Neural cell (in vitro differentiated cells): Measurements from ENCODE around the gene CREBBP. TPM values are rescaled to one million over a fixed set of nuclear protein-coding genes. Genes with fewer than 3 reads are reported as not detected.

Experiments used
- H2AFZ ChIP-seq: fragments of 200-600, 300-800 bp; sonication (generic), shearing (Covaris generic); 2 replicates; pipeline ENCODE4 v1.6.0; 2014; ENCODE audit warnings: low read depth, mild to moderate bottlenecking, antibody characterized with exemption, low read length, moderate library complexity
- H3F3A ChIP-seq: fragments of 200-600 bp; shearing (Covaris generic); 2 replicates; pipeline ENCODE4 v1.6.1; 2016; ENCODE audit warnings: mild to moderate bottlenecking, moderate library complexity, mixed read lengths, antibody characterized with exemption, low read length; ENCODE audit not compliant: insufficient read depth, poor library complexity, severe bottlenecking
- H3K27ac ChIP-seq: fragments of 200-600, 300-800 bp; sonication (generic), shearing (Covaris generic); 2 replicates; pipeline ENCODE4 v1.5.1; 2014; ENCODE audit warnings: mild to moderate bottlenecking, low read length, moderate library complexity
- H3K27me3 ChIP-seq: fragments of 300-800, 200-600 bp; sonication (generic), shearing (Covaris generic); 2 replicates; pipeline ENCODE4 v1.6.0; 2014; ENCODE audit warnings: mild to moderate bottlenecking, low read depth, low read length, moderate library complexity; ENCODE audit not compliant: insufficient read depth
- H3K36me3 ChIP-seq: fragments of 300-800, 200-600 bp; sonication (generic), shearing (Covaris generic); 2 replicates; pipeline ENCODE4 v1.5.1; 2014; ENCODE audit warnings: mild to moderate bottlenecking, antibody characterized with exemption, low read length, moderate library complexity; ENCODE audit not compliant: insufficient read depth
- H3K4me2 ChIP-seq: fragments of 300-800, 200-600 bp; sonication (generic), shearing (Covaris generic); 2 replicates; pipeline ENCODE4 v1.6.0; 2014; ENCODE audit warnings: mild to moderate bottlenecking, low read length
- H3K4me3 ChIP-seq: fragments of 300-800, 200-600 bp; sonication (generic), shearing (Covaris generic); 2 replicates; pipeline ENCODE4 v1.5.1; 2014; ENCODE audit warnings: mild to moderate bottlenecking, low read length, moderate library complexity
- H3K79me2 ChIP-seq: fragments of 200-600 bp; shearing (Covaris generic); replicated peaks from 2 replicates; pipeline ENCODE4 v1.6.0; 2014; ENCODE audit warnings: mild to moderate bottlenecking, low read length, moderate library complexity; ENCODE audit not compliant: insufficient read depth
- H3K9ac ChIP-seq: fragments of 300-800, 200-600 bp; sonication (generic), shearing (Covaris generic); 2 replicates; pipeline ENCODE4 v1.6.1; 2016; ENCODE audit warnings: mild to moderate bottlenecking, low read length, mixed read lengths
- H3K9me2 ChIP-seq: fragments of 200-600 bp; shearing (Covaris generic); 2 replicates; pipeline ENCODE4 v1.6.1; 2016; ENCODE audit warnings: mild to moderate bottlenecking, low read length, mixed read lengths; ENCODE audit not compliant: insufficient read depth
- H3K9me3 ChIP-seq: fragments of 200-600, 300-800 bp; sonication (generic), shearing (Covaris generic); 2 replicates; pipeline ENCODE4 v1.6.1; 2016; ENCODE audit warnings: mild to moderate bottlenecking, mixed run types, low read length, moderate library complexity, mixed read lengths
- H4K20me1 ChIP-seq: fragments of 200-600 bp; shearing (Covaris generic); 2 replicates; pipeline ENCODE4 v1.6.1; 2016; ENCODE audit warnings: mild to moderate bottlenecking, mixed run types; ENCODE audit not compliant: insufficient read depth
- EP300 ChIP-seq: fragments of 450-650 bp; conservative IDR thresholded peaks from 2 replicates; pipeline ENCODE4 v1.6.1; 2014; ENCODE audit warnings: antibody characterized with exemption, mild to moderate bottlenecking, moderate library complexity; ENCODE audit not compliant: poor library complexity, severe bottlenecking
- EZH2 ChIP-seq: fragments of 200-600, 300-800 bp; shearing (Covaris generic), sonication (generic); IDR thresholded peaks from 2 replicates; pipeline ENCODE4 v1.6.1; 2014; ENCODE audit warnings: antibody characterized with exemption, low read length, borderline replicate concordance, mild to moderate bottlenecking; ENCODE audit not compliant: insufficient read depth, poor library complexity, severe bottlenecking
- MXI1 ChIP-seq: fragments of 450-650 bp; conservative IDR thresholded peaks from 2 replicates; pipeline ENCODE4 v1.6.1; 2014; ENCODE audit warnings: antibody characterized with exemption, mild to moderate bottlenecking; ENCODE audit not compliant: poor library complexity, severe bottlenecking
- POLR2AphosphoS5 ChIP-seq: IDR thresholded peaks from 2 replicates; pipeline ENCODE4 v1.6.1; 2012
- RAD21 ChIP-seq: fragments of 450-650 bp; conservative IDR thresholded peaks from 2 replicates; pipeline ENCODE4 v1.6.1; 2014; ENCODE audit warnings: antibody characterized with exemption, mild to moderate bottlenecking, moderate library complexity
- SMC3 ChIP-seq: fragments of 450-650 bp; conservative IDR thresholded peaks from 2 replicates; pipeline ENCODE4 v1.6.1; 2014; ENCODE audit warnings: antibody characterized with exemption, mild to moderate bottlenecking, moderate library complexity; ENCODE audit not compliant: poor library complexity
- TAF1 ChIP-seq: IDR thresholded peaks from 2 replicates; pipeline ENCODE4 v1.6.1; 2012; ENCODE audit warnings: low read depth
- polyA plus RNA-seq: library from polyadenylated mRNA; depleted of rRNA; stranded (reverse); fragments of >200 nt; gene quantifications from 2 replicates; pipeline ENCODE4 v1.2.3, GENCODE V29; 2014
- TF ChIP-seq, protein P1 (sequence below): IDR thresholded peaks from 2 replicates; pipeline ENCODE4 v1.6.1; 2012; ENCODE audit warnings: borderline replicate concordance
- TF ChIP-seq, protein P2 (sequence below): fragments of 450-650 bp; IDR thresholded peaks from 2 replicates; pipeline ENCODE4 v1.5.1; 2014; ENCODE audit warnings: antibody characterized with exemption, mild to moderate bottlenecking, moderate library complexity; ENCODE audit not compliant: poor library complexity, severe bottlenecking

CREBBP gene
- polyA plus RNA-seq, 1 donor from 2014 or later: 3.3 TPM

DNA sequence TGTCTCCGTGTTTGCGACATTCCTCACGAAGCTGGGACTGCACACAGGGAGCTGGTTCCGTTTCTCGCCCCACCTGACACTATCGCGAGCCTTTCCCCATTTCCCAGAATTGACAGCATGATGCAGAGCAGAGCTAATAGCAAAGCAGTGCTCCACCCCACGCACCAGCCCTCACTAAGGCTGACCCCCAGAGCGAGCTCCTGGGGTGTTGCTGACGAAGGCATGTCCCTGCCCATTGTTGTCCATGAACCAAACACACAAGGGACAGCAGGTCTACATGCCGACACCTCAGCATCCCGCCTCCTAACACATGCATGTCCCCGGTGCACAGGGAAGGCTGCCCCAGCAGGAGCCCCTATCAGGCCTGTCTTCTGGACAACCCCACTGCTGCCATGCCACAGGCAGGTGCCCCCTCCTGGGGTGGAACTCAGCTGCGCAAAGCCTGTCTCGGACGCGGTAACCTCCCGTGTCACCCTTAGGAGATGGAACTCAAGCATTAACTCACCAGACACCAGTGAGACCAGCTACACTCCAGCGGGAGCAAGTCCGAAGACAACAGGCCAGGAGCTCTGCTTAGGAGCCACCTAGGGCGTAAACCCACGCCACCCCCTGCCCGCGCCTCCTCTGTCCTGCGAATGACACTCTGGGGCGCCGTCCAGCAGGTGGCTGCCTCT, 146.3 kb downstream of the CREBBP start:
- H3K36me3 ChIP-seq: peaks cover 4% of the 10 kb centered on the region
- H3F3A ChIP-seq: no peaks in the 10 kb centered on the region
- no peaks in the 10 kb centered on the region for H3K9me2 ChIP-seq
- H3K4me2 ChIP-seq: no peak overlapping the region
- H4K20me1 ChIP-seq: no peaks in the 10 kb centered on the region
- no peak overlapping the region for H2AFZ ChIP-seq
- no peak overlapping the region for H3K9ac ChIP-seq
- H3K27me3 ChIP-seq: no peaks in the 10 kb centered on the region
- H3K27ac ChIP-seq: no peak overlapping the region
- H3K4me3 ChIP-seq: no peak overlapping the region
- H3K9me3 ChIP-seq: no peaks in the 10 kb centered on the region
- TF ChIP-seq TAF1: no peak
- TF ChIP-seq, protein P1, sequence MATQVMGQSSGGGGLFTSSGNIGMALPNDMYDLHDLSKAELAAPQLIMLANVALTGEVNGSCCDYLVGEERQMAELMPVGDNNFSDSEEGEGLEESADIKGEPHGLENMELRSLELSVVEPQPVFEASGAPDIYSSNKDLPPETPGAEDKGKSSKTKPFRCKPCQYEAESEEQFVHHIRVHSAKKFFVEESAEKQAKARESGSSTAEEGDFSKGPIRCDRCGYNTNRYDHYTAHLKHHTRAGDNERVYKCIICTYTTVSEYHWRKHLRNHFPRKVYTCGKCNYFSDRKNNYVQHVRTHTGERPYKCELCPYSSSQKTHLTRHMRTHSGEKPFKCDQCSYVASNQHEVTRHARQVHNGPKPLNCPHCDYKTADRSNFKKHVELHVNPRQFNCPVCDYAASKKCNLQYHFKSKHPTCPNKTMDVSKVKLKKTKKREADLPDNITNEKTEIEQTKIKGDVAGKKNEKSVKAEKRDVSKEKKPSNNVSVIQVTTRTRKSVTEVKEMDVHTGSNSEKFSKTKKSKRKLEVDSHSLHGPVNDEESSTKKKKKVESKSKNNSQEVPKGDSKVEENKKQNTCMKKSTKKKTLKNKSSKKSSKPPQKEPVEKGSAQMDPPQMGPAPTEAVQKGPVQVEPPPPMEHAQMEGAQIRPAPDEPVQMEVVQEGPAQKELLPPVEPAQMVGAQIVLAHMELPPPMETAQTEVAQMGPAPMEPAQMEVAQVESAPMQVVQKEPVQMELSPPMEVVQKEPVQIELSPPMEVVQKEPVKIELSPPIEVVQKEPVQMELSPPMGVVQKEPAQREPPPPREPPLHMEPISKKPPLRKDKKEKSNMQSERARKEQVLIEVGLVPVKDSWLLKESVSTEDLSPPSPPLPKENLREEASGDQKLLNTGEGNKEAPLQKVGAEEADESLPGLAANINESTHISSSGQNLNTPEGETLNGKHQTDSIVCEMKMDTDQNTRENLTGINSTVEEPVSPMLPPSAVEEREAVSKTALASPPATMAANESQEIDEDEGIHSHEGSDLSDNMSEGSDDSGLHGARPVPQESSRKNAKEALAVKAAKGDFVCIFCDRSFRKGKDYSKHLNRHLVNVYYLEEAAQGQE: no peak
- no peak for TF ChIP-seq MXI1
- TF ChIP-seq RAD21: no peak
- no peak for TF ChIP-seq POLR2AphosphoS5
- TF ChIP-seq, protein P2, sequence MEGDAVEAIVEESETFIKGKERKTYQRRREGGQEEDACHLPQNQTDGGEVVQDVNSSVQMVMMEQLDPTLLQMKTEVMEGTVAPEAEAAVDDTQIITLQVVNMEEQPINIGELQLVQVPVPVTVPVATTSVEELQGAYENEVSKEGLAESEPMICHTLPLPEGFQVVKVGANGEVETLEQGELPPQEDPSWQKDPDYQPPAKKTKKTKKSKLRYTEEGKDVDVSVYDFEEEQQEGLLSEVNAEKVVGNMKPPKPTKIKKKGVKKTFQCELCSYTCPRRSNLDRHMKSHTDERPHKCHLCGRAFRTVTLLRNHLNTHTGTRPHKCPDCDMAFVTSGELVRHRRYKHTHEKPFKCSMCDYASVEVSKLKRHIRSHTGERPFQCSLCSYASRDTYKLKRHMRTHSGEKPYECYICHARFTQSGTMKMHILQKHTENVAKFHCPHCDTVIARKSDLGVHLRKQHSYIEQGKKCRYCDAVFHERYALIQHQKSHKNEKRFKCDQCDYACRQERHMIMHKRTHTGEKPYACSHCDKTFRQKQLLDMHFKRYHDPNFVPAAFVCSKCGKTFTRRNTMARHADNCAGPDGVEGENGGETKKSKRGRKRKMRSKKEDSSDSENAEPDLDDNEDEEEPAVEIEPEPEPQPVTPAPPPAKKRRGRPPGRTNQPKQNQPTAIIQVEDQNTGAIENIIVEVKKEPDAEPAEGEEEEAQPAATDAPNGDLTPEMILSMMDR: no peak
- no peak for TF ChIP-seq SMC3
- no peak for TF ChIP-seq EP300
- no peak for TF ChIP-seq EZH2
- no peaks in the 10 kb centered on the region for H3K79me2 ChIP-seq

DNA sequence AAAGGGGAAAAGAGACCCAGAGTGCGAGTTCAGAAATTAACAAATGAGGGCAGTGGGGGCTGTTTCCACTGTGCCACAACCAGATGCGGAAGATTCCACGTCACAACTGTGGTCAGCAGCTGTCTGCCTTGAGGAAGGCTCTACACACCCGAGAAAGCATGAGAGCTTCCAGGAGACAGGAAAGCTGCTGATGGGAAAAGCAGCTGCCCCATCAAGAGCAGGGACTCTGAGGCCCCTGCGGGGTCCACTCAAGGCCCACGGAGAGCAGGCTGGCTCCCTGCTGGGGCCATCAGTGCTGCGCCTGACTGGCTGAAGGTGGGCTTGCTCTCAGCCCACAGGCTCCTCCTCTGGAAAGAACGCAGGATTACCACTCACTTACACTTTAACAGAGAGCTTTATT, 148.3 kb downstream of the CREBBP start:
- Histone ChIP-seq H3K9ac (no peak overlapping the region), H3F3A (no peaks in the 10 kb centered on the region), H2AFZ (no peak overlapping the region), H3K36me3 (no peaks in the 10 kb centered on the region), H3K79me2 (no peaks in the 10 kb centered on the region), H4K20me1 (no peaks in the 10 kb centered on the region), H3K9me3 (no peaks in the 10 kb centered on the region), H3K27me3 (no peaks in the 10 kb centered on the region), H3K4me3 (no peak overlapping the region), H3K9me2 (no peaks in the 10 kb centered on the region), H3K27ac (no peak overlapping the region), H3K4me2 (no peak overlapping the region)
- TF ChIP-seq POLR2AphosphoS5 (no peak), MXI1 (no peak), EP300 (no peak), TAF1 (no peak), EZH2 (no peak), SMC3 (no peak), RAD21 (no peak)
- TF ChIP-seq, protein P1: no peak
- TF ChIP-seq, protein P2: no peak
